Endothelial cell of umbilical vein (primary cell): ENCODE measurements around the gene DMD. TPM values are rescaled to one million over a fixed set of nuclear protein-coding genes. Genes with fewer than 3 reads are reported as not detected.

Source experiments
- BruUV-seq: library from RNA; stranded (reverse); fragments of 400-500 nt; replicated peaks from 2 replicates; lab custom pipeline; 2021; lab: Mats Ljungman, UMichigan
- CTCF ChIA-PET: fragments of 300-600, 350-600 bp; sonication (Branson Sonifier 250); formaldehyde crosslinking; loops from one replicate; lab custom pipeline; 2021; ENCODE audit warnings: antibody characterized with exemption, inconsistent platforms; lab: Charles Lee
- POLR2A ChIA-PET: fragments of 300-600, 350-600 bp; sonication (Branson Sonifier 250); formaldehyde crosslinking; loops from one replicate; lab custom pipeline; 2021; ENCODE audit warnings: antibody characterized with exemption, inconsistent platforms; lab: Charles Lee
- DNase-seq: peaks from one replicate; pipeline ENCODE4 v3.0.0-alpha.2; 2011; ENCODE audit warnings: low read depth, low spot score
- FAIRE-seq: peaks from 2 replicates; lab custom pipeline; 2011; peaks lifted over from hg19 to GRCh38; lab: Jason Lieb, UNC
- H2AFZ ChIP-seq: 2 replicates; pipeline ENCODE4 v1.6.0; 2012; ENCODE audit warnings: low read depth, low read length, control low read depth, inconsistent platforms
- H3K27ac ChIP-seq: 2 replicates; pipeline ENCODE4 v1.5.1; 2011; ENCODE audit warnings: low read depth, mild to moderate bottlenecking, control low read depth, low read length, moderate library complexity; ENCODE audit not compliant: insufficient read depth
- H3K27me3 ChIP-seq, 2 experiments: 2 replicates each; pipeline versions ENCODE4 v1.6.0 to v1.6.1; 2011; ENCODE audit warnings: low read length in 2 of 2, mixed read lengths in 1 of 2; ENCODE audit not compliant: control insufficient read depth in 2 of 2, insufficient read depth in 2 of 2
- H3K36me3 ChIP-seq, 2 experiments: 2 replicates in 1 of 2; 3 replicates in 1 of 2; pipeline ENCODE4 v1.5.1; 2011; ENCODE audit warnings: low read length in 2 of 2, mild to moderate bottlenecking in 1 of 2, moderate library complexity in 1 of 2; ENCODE audit not compliant: control insufficient read depth in 2 of 2, insufficient read depth in 2 of 2; ENCODE audit errors: extremely low read depth in 1 of 2
- H3K4me1 ChIP-seq: 3 replicates; pipeline ENCODE4 v1.5.1; 2011; ENCODE audit warnings: mild to moderate bottlenecking, low read length; ENCODE audit not compliant: control insufficient read depth, insufficient read depth; ENCODE audit errors: extremely low read depth
- H3K4me2 ChIP-seq: 2 replicates; pipeline ENCODE4 v1.6.1; 2011; ENCODE audit warnings: low read length, control low read depth, mixed read lengths; ENCODE audit not compliant: insufficient read depth
- H3K4me3 ChIP-seq, 3 experiments: fragments of 200-600 bp in 1 of 3; sonication (generic), shearing (Covaris generic) in 1 of 3; replicated peaks in 1 of 3; 2 replicates each; pipeline ENCODE4 v1.5.1; 2011 to 2016; ENCODE audit warnings: control low read depth in 3 of 3, low read length in 3 of 3, mild to moderate bottlenecking in 2 of 3, inconsistent platforms in 1 of 3, low read depth in 1 of 3, moderate library complexity in 1 of 3; ENCODE audit not compliant: insufficient read depth in 1 of 3
- H3K79me2 ChIP-seq: 2 replicates; pipeline ENCODE4 v1.6.0; 2012; ENCODE audit warnings: low read length, inconsistent platforms; ENCODE audit not compliant: control insufficient read depth, insufficient read depth
- H3K9ac ChIP-seq: replicated peaks from 2 replicates; pipeline ENCODE3; 2011; ENCODE audit warnings: low read length, control low read depth; ENCODE audit not compliant: insufficient read depth; ENCODE audit errors: extremely low read depth
- H3K9me1 ChIP-seq: replicated peaks from 3 replicates; pipeline ENCODE4 v1.6.0; 2011; ENCODE audit warnings: mild to moderate bottlenecking, low read length; ENCODE audit not compliant: control insufficient read depth, insufficient read depth; ENCODE audit errors: extremely low read depth
- H3K9me3 ChIP-seq: replicated peaks from 2 replicates; pipeline ENCODE4 v1.5.1; 2012; ENCODE audit warnings: low read length, inconsistent platforms; ENCODE audit not compliant: control insufficient read depth, insufficient read depth
- H4K20me1 ChIP-seq: replicated peaks from 2 replicates; pipeline ENCODE3; 2011; ENCODE audit warnings: mild to moderate bottlenecking, low read length; ENCODE audit not compliant: control insufficient read depth, insufficient read depth; ENCODE audit errors: extremely low read depth
- CTCF ChIP-seq, 2 donors: IDR thresholded peaks; 1 replicate in 1 of 2; 2 replicates in 1 of 2; pipeline ENCODE4 v1.5.1; 2011; ENCODE audit warnings: low read length in 2 of 2, mild to moderate bottlenecking in 2 of 2, moderate library complexity in 2 of 2, control low read depth in 1 of 2, inconsistent platforms in 1 of 2, low read depth in 1 of 2; ENCODE audit not compliant: insufficient read depth in 1 of 2; ENCODE audit errors: extremely low read depth in 1 of 2
- EZH2 ChIP-seq: IDR thresholded peaks from 2 replicates; pipeline ENCODE4 v1.6.1; 2012; ENCODE audit warnings: borderline replicate concordance, low read depth, mild to moderate bottlenecking, moderate library complexity, low read length, inconsistent platforms; ENCODE audit not compliant: severe bottlenecking
- FOS ChIP-seq: IDR thresholded peaks from 2 replicates; pipeline ENCODE4 v1.6.1; 2011; ENCODE audit warnings: mild to moderate bottlenecking, low read length, moderate library complexity, borderline replicate concordance; ENCODE audit not compliant: insufficient read depth
- GATA2 ChIP-seq: IDR thresholded peaks from 2 replicates; pipeline ENCODE4 v1.7.0; 2011; ENCODE audit warnings: low read depth, mild to moderate bottlenecking, moderate library complexity, mixed read lengths, low read length; ENCODE audit not compliant: insufficient read length, insufficient read depth
- JUN ChIP-seq: IDR thresholded peaks from 2 replicates; pipeline ENCODE4 v1.6.1; 2011; ENCODE audit warnings: borderline replicate concordance, low read depth; ENCODE audit not compliant: insufficient read length, insufficient read depth
- MAX ChIP-seq: IDR thresholded peaks from 2 replicates; pipeline ENCODE4 v1.6.1; 2011; ENCODE audit not compliant: insufficient read depth, insufficient read length
- MYC ChIP-seq: IDR thresholded peaks from one replicate; pipeline ENCODE4 v1.6.1; 2011; ENCODE audit warnings: mild to moderate bottlenecking, low read depth, low read length
- POLR2A ChIP-seq: IDR thresholded peaks from 2 replicates; pipeline ENCODE4 v1.6.1; 2012; ENCODE audit warnings: low read depth, mild to moderate bottlenecking, control low read depth, low read length
- POLR2AphosphoS5 ChIP-seq: IDR thresholded peaks from 2 replicates; pipeline ENCODE4 v1.6.1; 2012; ENCODE audit warnings: low read depth, mild to moderate bottlenecking, control low read depth, low read length, moderate library complexity; ENCODE audit not compliant: insufficient read depth
- dilution Hi-C: fragments of 300-500 bp; cut with MboI; formaldehyde crosslinking; loops from one replicate; pipeline ENCODE4 v1.15.0; 2019; ENCODE audit warnings: low sequenced_read_pairs; ENCODE audit not compliant: extremely low pct_ligation_motif_present
- intact Hi-C: fragments of 100-400 bp; cut with micrococcal nuclease; formaldehyde crosslinking; loops from one replicate; pipeline ENCODE4 v1.10.0; 2022
- polyA plus RNA-seq, 4 experiments: library from polyadenylated mRNA; depleted of rRNA in 3 of 4; stranded (reverse) in 3 of 4; unstranded in 1 of 4; fragments of >200 nt; gene quantifications; 2 replicates each; pipeline versions ENCODE4 v1.2.1 to v1.2.3, GENCODE V29; 2011 to 2012; ENCODE audit warnings: missing spikeins in 1 of 4
- total RNA-seq: library from RNA; stranded (reverse); gene quantifications from 2 replicates; pipeline ENCODE4 v1.2.3, GENCODE V29; 2021

The DMD gene
- total and polyA plus RNA-seq, 2 donors (not counting 3 experiments of a cell fraction or from before 2014, with no cell fraction given): 7.3 to 9.0 TPM

- Histone ChIP-seq H3K79me2 (no peaks in the 10 kb centered on the region), H3K36me3 (no peaks in the 10 kb centered on the region), H2AFZ (no peak overlapping the region), H3K4me1 (no peaks in the 10 kb centered on the region), H3K27ac (no peak overlapping the region), H3K9me1 (no peaks in the 10 kb centered on the region), H3K27me3 (no peaks in the 10 kb centered on the region), H3K4me3 (no peak overlapping the region), H4K20me1 (no peaks in the 10 kb centered on the region), H3K4me2 (no peak overlapping the region), H3K9ac (no peak overlapping the region), H3K9me3 (no peaks in the 10 kb centered on the region)
- POLR2A ChIA-PET: no interaction called here
- intact Hi-C loops (no loop called here), dilution Hi-C loops (no loop called here)
- no TSS peak for BruUV-seq
- no peak for DNase-seq
- TF ChIP-seq POLR2A (no peak), POLR2AphosphoS5 (no peak), EZH2 (no peak), JUN (no peak), MYC (no peak), MAX (no peak), GATA2 (no peak), FOS (no peak)
- CTCF ChIA-PET: interaction anchor here (0.6 kb wide), 1 partner anchor 164 kb away, joined by 3 read pairs; no protein-coding TSS in a partner anchor
- FAIRE-seq: no peak
Measured at GRCh38 chrX:31384471-31384870, 1826.9 kb downstream of the DMD start.

GRCh38 chrX:31383991-31384390, 1827.4 kb downstream of the DMD start:
- Histone ChIP-seq H3K9ac (no peak overlapping the region), H2AFZ (no peak overlapping the region), H3K36me3 (no peaks in the 10 kb centered on the region), H4K20me1 (no peaks in the 10 kb centered on the region), H3K4me2 (no peak overlapping the region), H3K79me2 (no peaks in the 10 kb centered on the region), H3K27me3 (no peaks in the 10 kb centered on the region), H3K27ac (no peak overlapping the region), H3K9me3 (no peaks in the 10 kb centered on the region), H3K4me1 (no peaks in the 10 kb centered on the region), H3K4me3 (no peak overlapping the region), H3K9me1 (no peaks in the 10 kb centered on the region)
- intact Hi-C loops: no loop called here
- DNase-seq (no peak), FAIRE-seq (no peak)
- ChIA-PET CTCF (no interaction called here), POLR2A (no interaction called here)
- BruUV-seq: no TSS peak
- dilution Hi-C loops: no loop called here
- TF ChIP-seq POLR2AphosphoS5 (no peak), JUN (no peak), GATA2 (no peak), MYC (no peak), CTCF (IDR thresholded peaks at IDR 0.05; ENCODE audit: extremely low read depth in 1 of 2, insufficient read depth in 1 of 2, low read depth in 1 of 2, low read length in 2 of 2) (no peak), EZH2 (no peak), FOS (no peak)
